HepG2 (cell line): ENCODE results near the gene TTC21B. TPM values are rescaled to one million over a fixed set of nuclear protein-coding genes. Genes with fewer than 3 reads are reported as not detected.

ENCODE experiments used
- AKNA ChIP-seq: sonication (generic); formaldehyde crosslinking; IDR thresholded peaks from 2 replicates; pipeline ENCODE4 v1.4.0; 2020; ENCODE audit warnings: missing genetic modification reagents, borderline replicate concordance
- DDIT3 ChIP-seq: sonication (generic); formaldehyde crosslinking; IDR thresholded peaks from 2 replicates; pipeline ENCODE4 v1.4.0; 2020; ENCODE audit warnings: mild to moderate bottlenecking, missing genetic modification reagents
- GPBP1L1 ChIP-seq: sonication (generic); formaldehyde crosslinking; IDR thresholded peaks from 2 replicates; pipeline ENCODE4 v1.5.0; 2020; ENCODE audit warnings: mild to moderate bottlenecking, missing genetic modification reagents
- HCFC1 ChIP-seq: fragments of 150-350 bp; IDR thresholded peaks from 2 replicates; pipeline ENCODE4 v1.6.1; 2014; ENCODE audit warnings: low read depth, low read length
- HHEX ChIP-seq: IDR thresholded peaks from 2 replicates; pipeline ENCODE4 v1.6.1; 2016; ENCODE audit warnings: control low read depth
- HNF1A ChIP-seq, 2 experiments: sonication (generic) in 1 of 2; formaldehyde crosslinking in 1 of 2; IDR thresholded peaks; 2 replicates each; pipeline versions ENCODE4 v1.4.0 to v1.6.1; 2016 to 2020; ENCODE audit warnings: borderline replicate concordance in 1 of 2, low read depth in 1 of 2, mild to moderate bottlenecking in 1 of 2, missing genetic modification reagents in 1 of 2
- HOXA3 ChIP-seq: sonication (generic); formaldehyde crosslinking; IDR thresholded peaks from 2 replicates; pipeline ENCODE4 v1.5.0; 2020; ENCODE audit warnings: missing genetic modification reagents
- PITX1 ChIP-seq: sonication (generic); formaldehyde crosslinking; IDR thresholded peaks from 2 replicates; pipeline ENCODE4 v1.5.1; 2020; ENCODE audit warnings: mild to moderate bottlenecking, missing genetic modification reagents
- PRPF4 ChIP-seq: fragments of 200-400 bp; formaldehyde crosslinking; IDR thresholded peaks from 2 replicates; pipeline ENCODE4 v1.6.1; 2016; ENCODE audit warnings: low read length, low read depth; ENCODE audit not compliant: poor library complexity, severe bottlenecking
- SUZ12 ChIP-seq: fragments of 150-350 bp; IDR thresholded peaks from 2 replicates; pipeline ENCODE4 v1.6.1; 2014; ENCODE audit warnings: low read depth, low read length
- TFDP1 ChIP-seq: IDR thresholded peaks from 2 replicates; pipeline ENCODE4 v1.6.1; 2016; ENCODE audit warnings: missing compliant biosample characterization, missing genetic modification reagents, borderline replicate concordance
- ZFYVE20 ChIP-seq: sonication (generic); formaldehyde crosslinking; IDR thresholded peaks from 2 replicates; pipeline ENCODE4 v1.8.0; 2023; ENCODE audit warnings: low read depth, mild to moderate bottlenecking, moderate library complexity, missing genetic modification reagents, borderline replicate concordance
- ZNF484 ChIP-seq: sonication (generic); formaldehyde crosslinking; IDR thresholded peaks from 2 replicates; pipeline ENCODE4 v1.5.1; 2020; ENCODE audit warnings: mild to moderate bottlenecking, low read depth, missing genetic modification reagents, borderline replicate concordance
- ZNF557 ChIP-seq: sonication (generic); formaldehyde crosslinking; IDR thresholded peaks from 2 replicates; pipeline ENCODE4 v1.4.0; 2020; ENCODE audit warnings: missing genetic modification reagents
- ZNF607 ChIP-seq: sonication (generic); formaldehyde crosslinking; IDR thresholded peaks from 2 replicates; pipeline ENCODE4 v1.5.1; 2020; ENCODE audit warnings: missing genetic modification reagents, mild to moderate bottlenecking, borderline replicate concordance
- polyA plus RNA-seq, 8 experiments: library from polyadenylated mRNA; depleted of rRNA in 3 of 8; stranded (reverse) in 7 of 8; unstranded in 1 of 8; fragments of >200 nt; fragmentation: Illumina TruSeq in 4 of 8; extraction: Trizol in 4 of 8; gene quantifications; 2 replicates each; pipeline versions ENCODE4 v1.2.1 to v1.2.3, GENCODE V29; 2011 to 2016; ENCODE audit warnings: low read depth in 4 of 8, missing spikeins in 1 of 8, mixed read lengths in 1 of 8; ENCODE audit not compliant: insufficient read depth in 1 of 8
- total RNA-seq, 5 experiments: library from RNA; depleted of rRNA; stranded (reverse); fragments of >200 nt; fragmentation: Illumina TruSeq; extraction: Trizol; gene quantifications; 2 replicates each; pipeline ENCODE4 v1.2.3, GENCODE V29; 2016; ENCODE audit warnings: low read depth in 1 of 5

The TTC21B gene
- total and polyA plus RNA-seq, 2 of the 13 experiments (the other 11 are each of a cell fraction or from before 2014, with no cell fraction given): 39.1 to 67.1 TPM

- TF ChIP-seq TFDP1 (CRISPR knock-in tag) (peak; percentile 98), HCFC1 (no peak), GPBP1L1 (CRISPR knock-in tag) (no peak), ZNF557 (peak; percentile 88; the same call in 1 of the 2 replicates), HOXA3 (peak; percentile 83), HNF1A (IDR thresholded peaks at IDR 0.05; ENCODE audit: low read depth) (peak; percentile 55; the same call in 1 of the 2 replicates), HNF1A (CRISPR knock-in tag; IDR thresholded peaks at IDR 0.05; ENCODE audit: borderline replicate concordance) (peak; percentile 66; the same call in 1 of the 2 replicates), DDIT3 (CRISPR knock-in tag) (0 out of 2 replicates have a peak, but pooled peaks have one; percentile 70), PITX1 (no peak), ZNF484 (CRISPR knock-in tag) (no peak), SUZ12 (no peak), ZNF607 (CRISPR knock-in tag) (peak; percentile 85; the same call in 1 of the 2 replicates), PRPF4 (peak; percentile 40), AKNA (CRISPR knock-in tag) (peak; percentile 70; the same call in 1 of the 2 replicates), ZFYVE20 (CRISPR knock-in tag) (no peak), HHEX (CRISPR knock-in tag) (no peak)
Measured at GRCh38 chr2:165953655-165954606, at the start of gene TTC21B (continued).
